Stimulated activated CD8-positive, alpha-beta memory T cell treated with anti-CD3 and anti-CD28 coated beads, Interleukin-12 subunit alpha, Interleukin-12 subunit beta, amount 100 ng/mL, for 24 hours (primary cell): ENCODE data around the gene PIERCE2.
"Not testable (repeated sequence)": the region's sequence is repeated elsewhere in the genome, so short reads cannot be mapped to it uniquely, and the experiment has no call there.

ENCODE experiments used
- DNase-seq: peaks from one replicate; pipeline ENCODE4 v3.0.0-alpha.2; 2020; ENCODE audit errors: extremely low read depth

PIERCE2 gene

DNA sequence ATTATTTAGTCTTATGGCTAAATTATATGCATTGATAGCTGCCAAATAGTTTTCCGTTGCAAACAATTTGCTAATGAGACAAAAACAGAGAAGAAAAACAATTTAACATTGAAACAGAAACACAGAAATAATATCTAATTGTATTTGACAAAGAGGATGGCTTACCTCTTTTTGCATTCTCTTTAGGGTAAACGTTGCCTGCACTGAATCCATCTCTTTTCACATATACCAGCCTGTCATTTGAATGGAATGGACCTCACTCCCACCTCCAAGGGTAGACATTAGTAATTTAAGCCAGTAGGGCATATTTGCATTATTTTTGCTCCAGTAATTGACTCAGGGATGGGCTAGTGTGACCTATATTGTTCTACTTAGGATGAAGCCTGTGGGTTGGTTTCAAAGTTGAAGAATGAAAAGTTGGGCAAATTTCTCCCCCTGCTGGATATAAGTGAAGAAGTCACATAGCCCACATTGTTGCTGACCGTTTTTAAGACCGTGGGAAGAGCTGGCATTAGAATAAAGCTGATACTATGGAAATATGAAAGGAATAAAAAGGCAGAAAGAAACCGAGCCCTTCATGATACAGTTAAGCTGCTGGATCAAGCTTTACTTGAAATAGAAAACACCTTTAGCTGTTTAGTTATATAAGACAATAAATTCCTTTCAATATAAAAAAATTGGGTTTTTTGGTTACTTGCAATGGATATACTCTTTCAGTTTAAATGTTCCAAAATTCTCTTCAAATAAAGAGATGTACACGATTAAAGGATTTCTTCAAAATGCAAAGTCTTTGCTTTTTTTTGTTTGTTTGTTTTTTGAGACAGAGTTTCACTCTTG, 26.9 kb downstream of the PIERCE2 start:
- no peak for DNase-seq

DNA sequence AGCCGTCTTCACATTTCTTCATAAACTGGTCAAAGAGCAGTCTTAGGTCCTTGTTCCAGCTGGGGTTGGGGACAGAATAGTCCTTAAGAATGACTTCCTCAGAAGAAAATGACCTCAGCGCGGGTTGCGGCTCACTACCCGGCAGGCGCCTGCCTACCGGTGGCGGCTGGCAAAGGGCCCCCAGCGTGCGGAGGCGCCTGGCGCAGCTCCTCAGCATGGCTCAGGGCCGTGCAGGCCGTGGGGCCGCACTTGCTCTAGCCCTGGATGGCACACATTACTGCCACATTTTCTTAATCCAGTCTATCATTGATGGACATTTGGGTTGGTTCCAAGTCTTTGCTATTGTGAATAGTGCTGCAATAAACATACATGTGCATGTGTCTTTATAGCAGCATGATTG, 34.8 kb downstream of the PIERCE2 start:
- not testable (repeated sequence) for DNase-seq

DNA sequence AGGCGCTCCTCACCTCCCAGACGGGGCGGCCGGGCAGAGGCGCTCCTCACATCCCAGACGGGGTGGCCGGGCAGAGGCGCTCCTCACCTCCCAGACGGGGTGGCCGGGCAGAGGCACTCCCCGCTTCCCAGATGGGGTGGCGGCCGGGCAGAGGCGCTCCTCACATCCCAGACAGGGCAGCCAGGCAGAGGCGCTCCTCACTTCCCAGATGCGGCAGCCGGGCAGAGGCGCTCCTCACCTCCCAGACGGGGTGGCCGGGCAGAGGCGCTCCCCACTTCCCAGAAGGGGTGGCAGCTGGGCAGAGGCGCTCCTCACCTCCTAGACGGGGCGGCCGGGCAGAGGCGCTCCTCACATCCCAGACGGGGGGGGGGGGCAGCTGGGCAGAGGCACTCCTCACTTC, 37.6 kb downstream of the PIERCE2 start:
- DNase-seq = not testable (repeated sequence)

DNA sequence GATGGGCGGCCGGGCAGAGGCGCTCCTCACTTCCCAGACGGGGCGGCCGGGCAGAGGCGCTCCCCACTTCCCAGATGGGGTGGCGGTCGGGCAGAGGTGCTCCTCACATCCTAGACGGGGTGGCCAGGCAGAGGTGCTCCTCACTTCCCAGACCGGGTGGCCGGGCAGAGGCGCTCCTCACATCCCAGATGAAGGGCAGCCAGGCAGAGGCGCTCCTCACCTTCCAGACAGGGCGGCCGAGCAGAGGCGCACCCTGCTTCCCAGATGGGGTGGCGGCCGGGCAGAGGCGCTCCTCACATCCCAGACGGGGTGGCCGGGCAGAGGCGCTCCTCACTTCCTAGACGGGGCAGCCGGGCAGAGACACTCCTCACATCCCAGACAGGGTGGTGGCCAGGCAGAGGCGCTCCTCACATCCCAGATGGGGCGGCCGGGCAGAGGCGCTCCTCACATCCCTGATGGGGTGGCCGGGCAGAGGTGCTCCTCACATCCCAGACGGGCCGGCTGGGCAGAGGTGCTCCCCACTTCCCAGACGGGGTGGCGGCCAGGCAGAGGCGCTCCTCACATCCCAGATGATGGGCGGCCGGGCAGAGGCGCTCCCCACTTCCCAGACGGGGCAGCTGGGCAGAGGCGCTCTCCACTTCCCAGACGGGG, 38.2 kb downstream of the PIERCE2 start:
- DNase-seq = not testable (repeated sequence)

DNA sequence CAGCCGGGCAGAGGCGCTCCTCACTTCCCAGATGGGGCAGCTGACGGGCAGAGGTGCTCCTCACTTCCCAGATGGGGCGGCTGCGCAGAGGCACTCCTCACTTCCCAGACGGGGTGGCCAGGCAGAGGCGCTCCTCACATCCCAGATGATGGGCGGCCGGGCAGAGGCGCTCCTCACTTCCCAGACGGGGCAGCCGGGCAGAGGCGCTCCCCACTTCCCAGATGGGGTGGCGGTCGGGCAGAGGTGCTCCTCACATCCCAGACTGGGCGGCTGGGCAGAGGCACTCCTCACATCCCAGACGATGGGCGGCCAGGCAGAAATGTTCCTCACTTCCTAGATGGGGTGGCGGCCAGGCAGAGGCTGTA, 38.7 kb downstream of the PIERCE2 start:
- DNase-seq = not testable (repeated sequence)

DNA sequence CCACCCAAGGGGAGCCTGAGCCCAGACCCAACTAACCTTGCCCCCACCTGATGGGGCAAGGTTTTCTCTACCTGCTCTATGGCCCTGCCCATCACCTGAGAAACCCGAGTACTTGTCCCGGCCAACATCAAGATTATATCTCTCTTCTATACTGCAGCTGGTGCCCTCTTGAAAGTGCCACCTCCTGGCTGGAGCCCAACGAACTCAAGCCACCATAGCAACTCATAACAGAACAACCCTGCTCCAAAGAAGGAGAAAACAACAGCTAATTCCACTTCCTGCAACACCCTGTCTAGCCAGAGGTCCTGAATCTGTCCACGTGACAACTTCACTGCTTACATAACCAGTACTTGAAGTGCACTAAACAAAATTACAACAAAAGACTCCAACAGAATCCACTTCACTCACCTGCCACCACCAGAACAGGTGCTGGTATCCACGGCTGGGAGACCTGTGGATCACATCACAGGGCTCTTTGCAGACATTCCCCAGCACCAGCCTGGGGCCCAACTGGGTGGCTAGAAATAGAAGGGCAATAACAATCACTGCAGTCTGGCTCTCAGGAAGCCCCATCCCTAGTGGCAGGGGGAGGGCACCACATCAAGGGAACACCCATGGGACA, 49.2 kb downstream of the PIERCE2 start:
- DNase-seq = no peak

DNA sequence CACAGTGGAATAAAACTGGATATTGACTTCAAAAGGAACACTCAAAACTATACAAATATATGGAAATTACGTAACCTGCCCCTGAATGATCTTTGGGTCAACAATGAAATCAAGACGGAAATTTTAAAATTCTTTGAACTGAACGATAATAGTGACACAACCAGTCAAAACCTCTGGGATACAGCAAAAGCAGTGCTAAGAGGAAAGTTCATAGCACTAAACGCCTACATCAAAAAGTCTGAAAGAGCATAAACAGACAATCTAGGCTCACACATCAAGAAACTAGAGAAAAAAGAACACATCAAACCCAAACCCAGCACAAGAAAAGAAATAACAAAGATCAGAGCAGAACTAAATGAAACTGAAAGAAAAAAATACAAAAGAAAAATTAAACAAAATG, 53.2 kb downstream of the PIERCE2 start:
- no peak for DNase-seq

DNA sequence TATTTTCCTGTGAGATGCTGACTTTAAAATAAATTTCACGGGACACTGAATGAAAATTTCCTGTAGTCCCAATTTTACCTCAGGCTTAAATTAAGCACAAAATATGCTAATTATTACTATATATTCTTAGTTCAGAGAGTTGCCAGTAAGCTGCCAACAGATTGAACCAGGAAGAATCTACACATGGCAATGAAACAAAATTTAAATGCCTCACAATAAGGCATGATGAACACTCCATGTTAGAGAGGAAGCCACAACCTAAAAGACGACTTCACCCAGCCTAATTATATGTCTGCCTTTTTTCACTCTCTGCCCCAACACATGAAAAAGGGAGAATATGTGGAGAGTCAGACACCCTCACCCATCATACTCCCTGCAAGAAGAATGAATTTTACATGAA, 60.0 kb downstream of the PIERCE2 start:
- DNase-seq = no peak
